Activated CD4-positive, alpha-beta T cell treated with anti-CD3 and anti-CD28 coated beads for 48 hours (primary cell): Measurements from ENCODE around the gene CPNE7.

ENCODE experiments used
- DNase-seq: peaks from one replicate; pipeline ENCODE4 v3.0.0-alpha.2; 2020

CPNE7 gene

DNA sequence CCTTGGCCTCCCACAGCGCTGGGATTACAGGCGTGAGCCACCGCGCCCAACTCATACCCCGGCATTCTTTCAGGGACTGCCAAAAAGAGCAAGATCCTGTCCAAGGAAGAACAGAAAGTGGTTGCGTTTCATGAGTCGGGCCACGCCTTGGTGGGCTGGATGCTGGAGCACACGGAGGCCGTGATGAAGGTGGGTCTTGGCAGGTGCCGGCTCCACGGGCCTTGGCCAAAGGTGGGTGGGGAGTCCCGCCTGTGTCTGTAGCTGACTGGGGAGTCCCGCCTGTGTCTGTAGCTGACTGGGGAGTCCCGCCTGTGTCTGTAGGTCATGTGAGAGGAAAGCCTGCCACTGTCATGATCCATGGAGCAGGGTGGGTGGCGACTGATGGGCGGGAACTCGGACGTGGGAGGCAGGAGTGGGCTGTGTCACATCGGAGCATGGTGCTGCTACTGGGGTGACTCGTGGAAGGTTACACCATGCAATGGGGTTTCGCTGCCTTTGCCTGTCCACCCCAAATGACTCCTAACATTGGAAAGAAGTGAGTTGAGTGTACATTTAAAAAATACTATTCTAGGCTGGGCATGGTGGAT is 25.0 kb upstream of the CPNE7 start:
- DNase-seq = peak; percentile 17

DNA sequence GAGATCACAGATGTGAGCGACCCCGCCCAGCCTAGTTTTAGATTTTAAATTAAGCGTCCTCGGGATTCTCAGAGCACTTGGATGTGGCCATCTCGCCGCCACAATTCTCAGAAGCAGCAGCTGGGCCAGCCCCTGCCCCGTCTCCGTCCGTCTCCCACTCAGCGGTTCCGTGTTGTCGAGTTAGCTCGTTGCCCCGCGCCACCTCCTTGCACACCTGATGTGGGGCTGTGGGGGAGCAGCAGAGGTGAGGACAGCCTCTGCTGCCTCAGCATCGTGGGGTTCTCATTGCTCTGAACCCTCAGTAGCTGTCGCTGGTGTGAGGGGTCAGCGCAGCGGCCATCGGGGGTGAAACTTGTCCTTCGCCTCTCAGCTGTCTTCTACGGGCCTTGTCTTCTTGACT is 23.2 kb upstream of the CPNE7 start:
- no peak for DNase-seq

DNA sequence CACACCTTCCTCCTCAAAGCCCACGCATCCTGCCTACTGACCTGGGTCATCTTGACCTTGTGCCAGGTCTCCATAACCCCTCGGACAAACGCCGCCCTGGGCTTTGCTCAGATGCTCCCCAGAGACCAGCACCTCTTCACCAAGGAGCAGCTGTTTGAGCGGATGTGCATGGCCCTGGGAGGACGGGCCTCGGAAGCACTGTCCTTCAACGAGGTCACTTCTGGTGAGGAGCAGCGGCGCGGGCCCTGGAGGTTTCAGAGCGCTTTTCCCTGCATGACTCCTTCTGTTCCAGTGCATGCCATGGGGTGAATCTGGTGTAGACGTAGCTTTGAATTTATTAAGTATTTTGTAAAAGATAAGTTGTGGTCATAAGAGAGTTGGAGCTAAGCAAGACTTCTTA is 22.6 kb upstream of the CPNE7 start:
- DNase-seq = no peak

DNA sequence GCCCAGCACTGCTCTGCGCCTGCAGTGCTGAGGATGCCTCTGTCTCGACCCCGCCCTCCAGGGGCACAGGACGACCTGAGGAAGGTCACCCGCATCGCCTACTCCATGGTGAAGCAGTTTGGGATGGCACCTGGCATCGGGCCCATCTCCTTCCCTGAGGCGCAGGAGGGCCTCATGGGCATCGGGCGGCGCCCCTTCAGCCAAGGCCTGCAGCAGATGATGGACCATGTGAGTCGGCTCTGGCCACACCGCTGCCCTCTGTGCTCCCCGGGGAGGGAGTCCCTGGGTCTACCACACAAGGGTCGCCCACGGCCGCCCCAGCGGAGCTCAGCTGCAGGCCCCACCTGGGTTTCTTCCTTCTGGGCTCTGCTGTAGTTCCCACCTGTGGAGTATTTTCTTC is 21.8 kb upstream of the CPNE7 start:
- no peak for DNase-seq

DNA sequence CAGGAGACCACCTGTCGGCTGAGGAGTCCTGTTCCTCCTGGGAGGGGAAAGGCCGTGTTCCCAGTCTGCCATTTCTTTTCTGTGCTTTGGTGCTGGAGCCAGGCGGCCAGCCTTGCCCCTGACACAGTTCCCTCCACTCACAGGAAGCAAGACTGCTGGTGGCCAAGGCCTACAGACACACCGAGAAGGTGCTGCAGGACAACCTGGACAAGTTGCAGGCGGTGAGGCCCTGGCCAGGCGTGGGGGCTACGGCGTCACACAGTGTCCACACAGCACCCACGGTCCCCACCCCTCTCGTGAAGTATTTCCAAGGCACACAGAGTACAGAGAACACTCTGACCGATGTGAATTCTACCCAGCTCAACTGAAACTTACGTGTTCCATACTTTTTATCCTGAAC is 21.2 kb upstream of the CPNE7 start:
- DNase-seq = no peak

DNA sequence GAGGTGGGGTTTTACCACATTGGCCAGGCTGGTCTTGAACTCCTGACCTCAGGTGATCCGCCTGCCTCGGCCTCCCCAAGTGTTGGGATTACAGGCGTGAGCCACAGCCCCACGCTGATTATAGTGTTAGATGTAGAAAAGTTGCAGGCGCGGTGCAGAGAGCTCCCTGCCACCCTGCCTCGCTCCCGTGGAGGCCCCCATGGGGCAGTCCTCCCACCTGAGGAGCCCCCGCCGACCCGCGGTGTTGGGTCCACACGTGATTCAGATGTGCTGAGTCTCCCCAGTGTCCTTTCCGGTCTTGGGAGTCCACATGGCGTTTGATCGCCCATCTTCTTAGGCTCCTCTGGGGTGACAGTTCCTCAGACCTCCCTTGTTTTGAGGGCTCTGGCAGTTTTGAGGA is 20.3 kb upstream of the CPNE7 start:
- DNase-seq = no peak

DNA sequence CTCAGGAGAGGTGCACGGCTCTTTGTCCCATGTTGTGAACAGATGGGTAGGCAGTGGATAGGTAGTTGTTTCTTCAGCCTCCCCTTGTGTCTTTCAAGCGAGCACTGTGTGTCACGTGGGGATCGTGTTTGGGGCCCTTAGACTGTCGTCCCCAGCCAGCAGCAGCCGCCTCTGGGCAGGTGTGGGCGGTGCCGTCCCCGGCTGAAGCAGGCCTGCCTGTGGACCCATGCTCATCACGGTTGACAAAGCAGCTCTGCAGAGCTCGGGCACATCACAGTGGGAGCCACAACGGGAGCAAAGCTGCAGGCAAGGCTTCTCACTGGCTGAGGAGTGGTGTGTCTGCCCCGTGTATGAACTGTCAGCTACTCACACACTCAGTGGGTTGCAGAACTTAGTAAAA is 19.8 kb upstream of the CPNE7 start:
- DNase-seq = no peak

DNA sequence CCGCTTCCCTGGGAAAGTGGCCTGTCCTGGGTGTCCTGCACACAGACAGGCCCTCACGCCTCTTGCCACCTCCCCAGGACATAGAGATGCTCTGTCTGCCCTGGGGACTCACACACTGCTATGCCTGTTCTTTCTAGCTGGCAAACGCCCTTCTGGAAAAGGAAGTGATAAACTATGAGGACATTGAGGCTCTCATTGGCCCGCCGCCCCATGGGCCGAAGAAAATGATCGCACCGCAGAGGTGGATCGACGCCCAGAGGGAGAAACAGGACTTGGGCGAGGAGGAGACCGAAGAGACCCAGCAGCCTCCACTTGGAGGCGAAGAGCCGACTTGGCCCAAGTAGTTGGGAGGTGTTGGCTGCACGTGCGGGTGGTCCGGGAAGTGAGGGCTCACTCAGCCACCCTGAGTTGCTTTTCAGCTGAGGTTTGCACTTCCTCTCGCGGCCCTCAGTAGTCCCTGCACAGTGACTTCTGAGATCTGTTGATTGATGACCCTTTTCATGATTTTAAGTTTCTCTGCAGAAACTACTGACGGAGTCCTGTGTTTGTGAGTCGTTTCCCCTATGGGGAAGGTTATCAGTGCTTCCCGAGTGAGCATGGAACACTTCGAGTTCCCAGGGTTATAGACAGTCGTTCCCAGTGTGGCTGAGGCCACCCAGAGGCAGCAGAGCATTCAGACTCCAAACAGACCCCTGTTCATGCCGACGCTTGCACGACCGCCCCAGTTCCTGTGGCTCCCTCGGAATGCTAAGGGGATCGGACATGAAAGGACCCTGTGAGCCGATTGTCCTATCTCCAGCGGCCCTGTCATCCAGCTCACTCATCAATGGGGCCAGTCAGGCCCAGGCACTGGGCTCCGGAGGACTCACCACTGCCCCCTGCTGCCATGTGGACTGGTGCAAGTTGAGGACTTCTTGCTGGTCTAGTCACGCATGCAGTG is 18.5 kb upstream of the CPNE7 start:
- DNase-seq = peak; percentile 92

DNA sequence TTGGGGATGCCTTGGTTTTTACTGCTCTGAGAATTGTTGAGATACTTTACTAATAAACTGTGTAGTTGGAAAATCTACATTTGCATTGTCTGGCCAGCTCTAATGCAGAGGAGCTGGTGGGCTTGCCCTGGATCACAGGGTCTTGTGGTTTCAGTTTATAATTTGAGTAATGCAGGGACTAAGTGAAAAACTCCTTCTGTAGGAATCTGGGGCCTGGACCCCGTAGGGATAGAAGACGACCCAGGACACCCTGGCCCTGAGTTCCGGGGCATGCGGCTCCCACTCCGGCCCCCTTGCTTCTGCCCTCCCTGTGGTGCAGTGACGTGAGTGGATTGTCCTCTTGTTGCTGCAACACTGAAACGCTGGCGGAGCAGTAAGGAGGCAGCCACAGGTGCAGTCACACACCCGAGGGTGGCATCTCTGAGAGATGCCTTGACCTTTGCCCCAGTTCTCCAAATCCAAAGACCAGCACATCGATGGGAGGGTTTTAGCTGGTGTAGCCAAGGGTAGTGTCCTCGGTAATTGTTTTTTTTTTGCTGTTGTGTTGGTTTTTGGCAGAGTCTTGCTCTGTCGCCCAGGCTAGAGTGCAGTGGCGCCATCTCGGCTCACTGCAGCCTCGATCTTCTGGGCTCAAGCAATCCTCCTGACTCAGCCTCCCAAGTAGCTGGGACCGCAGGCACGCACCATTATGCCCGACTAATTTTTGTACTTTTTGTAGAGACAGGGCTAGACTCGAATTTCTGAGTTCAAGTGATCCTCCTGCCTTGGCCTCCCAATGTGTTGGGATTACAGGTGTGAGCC is 17.7 kb upstream of the CPNE7 start:
- DNase-seq = no peak

DNA sequence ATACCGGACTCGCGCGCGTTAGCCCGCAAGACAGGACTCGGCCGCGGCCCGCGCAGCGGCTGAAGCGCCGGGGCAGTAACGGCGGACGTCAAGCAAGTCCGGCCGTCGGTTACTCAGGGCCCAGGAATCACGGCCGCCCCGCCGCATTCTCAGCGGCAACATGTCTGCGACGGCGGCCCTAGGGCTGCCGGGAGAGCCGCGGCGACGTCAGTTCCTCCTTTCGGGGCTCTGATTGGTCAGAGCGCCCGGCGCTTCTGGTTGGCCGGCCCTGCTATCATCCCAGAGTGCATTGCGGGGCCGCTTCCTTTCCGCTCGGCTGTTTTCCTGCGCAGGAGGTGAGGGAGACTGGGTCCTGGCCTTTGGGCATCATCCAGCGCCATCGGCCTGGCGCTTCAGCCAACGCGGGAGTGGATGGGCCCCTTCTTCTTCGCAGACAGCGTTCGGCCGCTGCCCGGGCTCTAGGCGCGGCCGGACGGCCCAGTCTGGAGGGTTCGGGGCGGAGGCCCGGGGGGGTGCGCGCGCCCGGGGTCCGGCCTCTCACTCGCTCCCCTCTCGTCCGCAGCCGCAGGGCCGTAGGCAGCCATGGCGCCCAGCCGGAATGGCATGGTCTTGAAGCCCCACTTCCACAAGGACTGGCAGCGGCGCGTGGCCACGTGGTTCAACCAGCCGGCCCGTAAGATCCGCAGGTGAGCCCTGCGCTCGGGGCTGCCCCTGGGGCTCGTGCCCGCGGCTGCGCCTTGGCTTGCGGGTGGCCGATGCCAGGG is 15.0 kb upstream of the CPNE7 start, which contains the start of gene RPL13:
RPL13 (plus strand) TSS at position 305 of the 764 bp plus-strand sequence; CDS start at position 583, 278 bp downstream.
- DNase-seq = peak; percentile 95

DNA sequence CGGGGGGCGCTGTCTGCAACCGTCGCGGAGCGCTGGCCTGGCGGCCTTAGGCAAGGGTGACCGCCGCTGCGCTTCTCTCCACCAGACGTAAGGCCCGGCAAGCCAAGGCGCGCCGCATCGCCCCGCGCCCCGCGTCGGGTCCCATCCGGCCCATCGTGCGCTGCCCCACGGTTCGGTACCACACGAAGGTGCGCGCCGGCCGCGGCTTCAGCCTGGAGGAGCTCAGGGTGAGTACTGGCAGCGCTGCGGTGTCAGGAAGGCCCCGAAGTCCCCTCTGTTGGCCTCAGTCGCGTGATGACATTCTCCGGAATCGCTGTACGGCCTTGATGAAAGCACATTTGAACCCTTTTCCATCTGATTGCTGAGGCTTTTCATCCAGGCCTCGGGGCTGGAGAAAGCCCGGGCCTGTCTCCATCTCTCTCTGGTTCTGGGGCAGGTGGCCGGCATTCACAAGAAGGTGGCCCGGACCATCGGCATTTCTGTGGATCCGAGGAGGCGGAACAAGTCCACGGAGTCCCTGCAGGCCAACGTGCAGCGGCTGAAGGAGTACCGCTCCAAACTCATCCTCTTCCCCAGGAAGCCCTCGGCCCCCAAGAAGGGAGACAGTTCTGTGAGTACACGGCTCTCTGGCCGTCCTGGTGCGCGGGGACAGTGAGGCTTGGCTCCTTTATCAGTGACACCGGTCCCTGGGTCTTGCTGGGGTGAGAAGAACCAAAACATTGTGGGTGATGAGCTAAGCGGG is 14.2 kb upstream of the CPNE7 start:
- no peak for DNase-seq

DNA sequence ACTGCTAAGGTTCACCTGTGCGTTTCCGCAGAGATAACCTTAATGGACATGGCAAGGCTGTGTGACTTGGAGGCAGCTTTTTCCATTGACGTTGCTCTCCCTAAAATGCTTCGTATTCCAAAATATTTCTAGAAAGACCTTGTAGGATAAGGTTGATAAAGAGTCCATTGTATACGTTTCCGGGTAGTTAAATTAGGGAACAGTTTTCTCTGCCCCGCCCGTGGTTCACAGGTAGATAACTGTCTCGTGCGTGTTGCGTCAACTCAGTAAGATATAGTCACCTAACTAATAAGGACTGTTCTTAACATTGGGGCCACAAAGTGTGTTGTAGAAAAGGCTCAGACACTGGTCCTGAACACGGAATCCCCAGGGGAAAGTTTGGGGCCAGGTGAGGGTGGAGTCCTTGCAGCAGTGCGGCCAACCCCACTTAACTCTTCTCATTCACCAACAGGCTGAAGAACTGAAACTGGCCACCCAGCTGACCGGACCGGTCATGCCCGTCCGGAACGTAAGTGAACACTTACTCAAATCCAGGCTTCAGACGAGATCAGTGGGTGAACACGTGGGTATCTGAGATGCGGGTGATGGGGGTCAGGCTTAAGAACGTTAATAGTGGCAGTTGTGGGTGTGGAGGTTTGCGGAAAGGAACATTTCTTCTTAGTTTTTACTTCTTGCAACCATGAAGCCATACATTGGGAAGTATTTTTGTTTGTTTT is 13.5 kb upstream of the CPNE7 start:
- DNase-seq = no peak

DNA sequence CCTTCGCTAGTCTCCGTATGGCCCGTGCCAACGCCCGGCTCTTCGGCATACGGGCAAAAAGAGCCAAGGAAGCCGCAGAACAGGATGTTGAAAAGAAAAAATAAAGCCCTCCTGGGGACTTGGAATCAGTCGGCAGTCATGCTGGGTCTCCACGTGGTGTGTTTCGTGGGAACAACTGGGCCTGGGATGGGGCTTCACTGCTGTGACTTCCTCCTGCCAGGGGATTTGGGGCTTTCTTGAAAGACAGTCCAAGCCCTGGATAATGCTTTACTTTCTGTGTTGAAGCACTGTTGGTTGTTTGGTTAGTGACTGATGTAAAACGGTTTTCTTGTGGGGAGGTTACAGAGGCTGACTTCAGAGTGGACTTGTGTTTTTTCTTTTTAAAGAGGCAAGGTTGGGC is 12.6 kb upstream of the CPNE7 start:
- DNase-seq = no peak

DNA sequence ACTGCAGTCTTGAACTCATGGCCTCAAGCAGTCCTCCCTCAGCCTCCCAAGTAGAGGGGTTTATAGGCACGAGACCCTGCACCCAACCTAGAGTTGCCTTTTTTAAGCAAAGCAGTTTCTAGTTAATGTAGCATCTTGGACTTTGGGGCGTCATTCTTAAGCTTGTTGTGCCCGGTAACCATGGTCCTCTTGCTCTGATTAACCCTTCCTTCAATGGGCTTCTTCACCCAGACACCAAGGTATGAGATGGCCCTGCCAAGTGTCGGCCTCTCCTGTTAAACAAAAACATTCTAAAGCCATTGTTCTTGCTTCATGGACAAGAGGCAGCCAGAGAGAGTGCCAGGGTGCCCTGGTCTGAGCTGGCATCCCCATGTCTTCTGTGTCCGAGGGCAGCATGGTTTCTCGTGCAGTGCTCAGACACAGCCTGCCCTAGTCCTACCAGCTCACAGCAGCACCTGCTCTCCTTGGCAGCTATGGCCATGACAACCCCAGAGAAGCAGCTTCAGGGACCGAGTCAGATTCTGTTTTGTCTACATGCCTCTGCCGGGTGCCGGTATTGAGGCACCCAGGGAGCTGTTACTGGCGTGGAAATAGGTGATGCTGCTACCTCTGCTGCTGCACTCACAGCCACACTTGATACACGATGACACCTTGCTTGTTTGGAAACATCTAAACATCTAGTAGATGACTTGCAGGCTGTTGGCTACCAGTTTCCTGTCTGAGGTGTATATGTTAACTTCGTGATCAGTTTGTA is 11.7 kb upstream of the CPNE7 start:
- DNase-seq = no peak

DNA sequence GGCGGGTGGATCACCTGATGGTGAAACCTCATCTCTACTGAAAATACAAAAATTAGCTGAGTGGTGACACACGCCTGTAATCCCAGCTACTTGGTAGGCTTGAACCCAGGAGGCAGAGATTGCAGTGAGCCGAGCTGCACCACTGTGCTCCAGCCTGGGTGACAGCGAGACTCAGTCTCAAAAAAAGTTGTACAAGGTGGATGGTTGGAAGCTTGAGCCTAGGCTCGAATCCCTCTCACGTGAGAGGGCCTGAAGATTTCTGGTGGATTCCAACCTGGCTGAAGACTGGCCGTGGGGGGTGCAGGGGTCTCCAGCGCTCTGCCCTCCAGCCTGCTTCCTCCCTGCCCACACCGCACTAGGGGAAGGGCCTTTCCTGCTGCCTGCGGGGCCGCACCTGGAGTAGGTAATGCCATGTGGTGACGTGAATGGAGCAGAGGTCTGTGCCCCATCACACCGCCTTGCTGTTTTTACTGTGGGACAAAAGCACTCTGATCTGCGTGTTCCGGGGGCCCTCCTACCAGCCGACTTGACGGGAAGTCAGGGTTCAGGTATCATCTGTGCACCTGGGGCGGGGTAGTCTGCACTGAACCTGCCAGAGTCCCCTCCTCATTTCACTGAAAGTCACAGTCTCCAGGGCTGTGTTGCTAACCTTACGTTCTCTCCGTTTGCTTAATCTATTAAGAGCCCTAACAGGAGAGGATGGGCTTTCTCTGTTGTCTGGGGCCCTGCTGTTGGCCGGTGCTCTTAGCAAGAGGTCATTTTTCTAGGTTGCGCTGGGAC is 10.9 kb upstream of the CPNE7 start:
- peak; percentile 45 for DNase-seq

DNA sequence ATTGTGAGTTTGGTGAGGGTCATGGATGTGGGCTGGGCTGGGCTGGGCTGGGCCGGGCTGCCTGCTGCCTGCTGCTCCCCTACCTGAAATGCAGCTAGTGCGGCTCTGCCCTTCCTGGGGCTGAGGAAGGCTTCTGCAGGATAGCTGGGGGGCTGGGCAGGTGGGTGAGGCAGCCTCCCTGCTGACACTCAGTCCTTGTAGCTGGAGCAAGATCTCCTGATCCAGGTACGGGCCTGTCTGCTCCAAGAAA is 10.4 kb upstream of the CPNE7 start:
- DNase-seq = no peak

DNA sequence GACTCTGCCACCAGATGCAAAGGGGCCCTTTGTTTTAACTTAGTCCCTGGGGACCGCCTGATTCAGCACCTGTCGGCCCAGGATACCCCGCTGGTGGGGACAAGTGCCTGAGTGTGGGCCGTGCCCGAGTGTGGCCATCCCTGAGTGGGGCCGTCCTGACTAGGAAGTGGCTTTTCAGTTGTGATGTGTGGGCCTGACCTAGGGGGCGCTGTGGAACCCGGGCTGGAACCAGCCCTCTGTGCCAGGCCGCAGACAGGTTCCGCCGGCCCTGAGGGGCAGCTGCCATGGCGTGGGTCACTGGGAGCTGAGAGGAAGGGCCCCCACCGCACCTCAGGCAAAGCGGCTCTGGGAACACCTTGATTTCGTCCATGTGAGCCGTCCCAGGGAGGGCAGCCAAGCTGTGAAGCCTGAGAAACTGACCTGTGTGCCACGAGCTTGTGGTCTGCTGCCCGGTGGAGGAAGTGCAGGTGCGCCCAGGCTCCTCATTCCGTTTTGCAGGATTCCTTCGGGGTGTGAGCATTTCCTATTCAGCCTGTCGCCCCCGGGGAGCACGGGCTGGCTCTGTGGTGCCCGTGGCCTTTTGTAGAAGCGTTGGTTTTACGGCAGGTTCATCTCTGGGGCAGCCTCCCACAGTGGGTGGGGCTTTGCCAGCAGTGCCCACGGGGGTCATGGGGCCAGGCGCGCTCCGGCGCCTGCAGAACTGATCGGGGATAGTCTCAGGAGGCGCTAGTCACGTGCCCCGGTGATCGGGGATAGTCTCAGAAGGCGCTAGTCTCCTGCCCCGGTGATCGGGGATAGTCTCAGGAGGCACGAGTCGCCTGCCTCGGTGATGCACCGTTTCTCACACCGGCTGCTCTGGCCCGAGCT is 9.8 kb upstream of the CPNE7 start:
- peak; percentile 74 for DNase-seq

DNA sequence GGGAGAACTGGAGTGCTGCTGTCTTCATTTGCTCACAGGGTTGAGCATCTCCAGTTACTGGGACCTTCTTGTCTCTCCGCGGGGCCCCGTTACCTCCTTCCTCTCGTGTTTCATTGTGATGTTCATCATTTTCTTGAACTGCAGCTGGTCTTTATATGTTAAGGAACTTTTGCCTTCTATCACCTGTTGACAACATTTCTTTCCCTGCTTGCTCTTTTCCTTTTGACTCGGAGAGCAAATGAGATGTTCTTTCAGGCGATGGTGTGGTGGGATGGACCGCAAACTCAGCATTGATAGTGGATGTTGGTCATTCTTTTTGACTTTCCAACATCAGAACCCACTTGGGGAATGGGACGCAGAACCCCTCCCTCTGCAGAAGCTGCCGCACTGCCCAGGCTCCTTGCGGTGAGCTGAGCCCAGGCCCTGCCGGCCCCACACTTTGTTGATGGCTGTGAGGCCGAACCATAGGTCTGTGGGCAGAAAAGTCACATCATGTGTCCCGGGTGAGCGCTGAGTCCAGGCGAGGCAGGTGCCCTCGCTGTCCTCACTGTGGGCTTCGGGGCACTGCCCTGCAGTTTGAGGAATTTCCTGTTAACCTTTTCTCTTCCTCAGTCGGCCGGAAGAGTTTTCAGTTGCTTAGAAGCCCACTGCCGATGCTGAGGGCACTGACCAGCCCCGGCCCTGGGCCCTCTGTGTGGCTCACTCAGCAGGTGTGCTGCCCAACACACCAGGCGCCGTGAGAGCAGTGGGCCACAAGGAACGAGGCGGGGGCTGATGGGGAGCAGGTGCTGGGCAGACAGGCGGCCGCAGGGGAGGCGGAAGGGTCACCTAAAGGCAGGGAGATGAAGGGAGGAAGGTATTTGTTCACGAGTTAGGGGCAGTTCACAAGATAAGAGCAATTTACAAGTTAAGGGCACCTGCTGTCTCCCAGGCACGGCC is 7.6 kb upstream of the CPNE7 start:
- no peak for DNase-seq
